ENCODE measurements around the gene APLP2.
"Not testable (repeated sequence)": the region's sequence is repeated elsewhere in the genome, so short reads cannot be mapped to it uniquely, and the experiment has no call there.

APLP2 gene

GRCh38 chr11:130069659-130070108 lies at the start of gene APLP2:
Gene APLP2, plus strand, starts transcription at chr11:130069894. Its CDS starts 84 bp downstream, at chr11:130069978.
- DNase-seq (ENCODE audit: low read depth in 2 of 2), result peak; percentile 92 to 95

GRCh38 chr11:130020323-130020722 lies 49.4 kb upstream of the APLP2 start:
- no peak for DNase-seq (ENCODE audit: low read depth in 2 of 2)

GRCh38 chr11:130021606-130022005 lies 48.1 kb upstream of the APLP2 start:
- DNase-seq (ENCODE audit: low read depth in 2 of 2), result not testable (repeated sequence)

- DNase-seq (ENCODE audit: low read depth in 2 of 2), result no peak
Observed at GRCh38 chr11:130022799-130023198, 46.9 kb upstream of the APLP2 start.

- no peak for DNase-seq (ENCODE audit: low read depth in 2 of 2)
Observed at GRCh38 chr11:130023204-130023603, 46.5 kb upstream of the APLP2 start.

- DNase-seq (ENCODE audit: low read depth in 2 of 2), result no peak
Observed at GRCh38 chr11:130024361-130024760, 45.3 kb upstream of the APLP2 start.

- DNase-seq (ENCODE audit: low read depth in 2 of 2), result no peak
Observed at GRCh38 chr11:130025371-130025770, 44.3 kb upstream of the APLP2 start.

- no peak for DNase-seq (ENCODE audit: low read depth in 2 of 2)
Observed at GRCh38 chr11:130029137-130029536, 40.6 kb upstream of the APLP2 start.

- no peak for DNase-seq (ENCODE audit: low read depth in 2 of 2)
Observed at GRCh38 chr11:130031056-130031455, 38.6 kb upstream of the APLP2 start.

- no peak for DNase-seq (ENCODE audit: low read depth in 2 of 2)
Observed at GRCh38 chr11:130031945-130032344, 37.7 kb upstream of the APLP2 start.

- DNase-seq (ENCODE audit: low read depth in 2 of 2), result no peak
Observed at GRCh38 chr11:130032931-130033330, 36.8 kb upstream of the APLP2 start.

- DNase-seq (ENCODE audit: low read depth in 2 of 2), result no peak
Observed at GRCh38 chr11:130034236-130034635, 35.5 kb upstream of the APLP2 start.

- no peak for DNase-seq (ENCODE audit: low read depth in 2 of 2)
Observed at GRCh38 chr11:130037058-130037457, 32.6 kb upstream of the APLP2 start.

GRCh38 chr11:130037881-130038585 lies 31.7 kb upstream of the APLP2 start:
- no peak for DNase-seq (ENCODE audit: low read depth in 2 of 2)

- DNase-seq (ENCODE audit: low read depth in 2 of 2), result no peak
Observed at GRCh38 chr11:130040281-130040940, 29.3 kb upstream of the APLP2 start.

GRCh38 chr11:130042093-130042591 lies 27.6 kb upstream of the APLP2 start:
- DNase-seq (ENCODE audit: low read depth in 2 of 2), result no peak

GRCh38 chr11:130043575-130043974 lies 26.1 kb upstream of the APLP2 start:
- DNase-seq (ENCODE audit: low read depth in 2 of 2), result no peak

- no peak for DNase-seq (ENCODE audit: low read depth in 2 of 2)
Observed at GRCh38 chr11:130047141-130047540, 22.6 kb upstream of the APLP2 start.

- no peak for DNase-seq (ENCODE audit: low read depth in 2 of 2)
Observed at GRCh38 chr11:130049328-130049771, 20.3 kb upstream of the APLP2 start.

- DNase-seq (ENCODE audit: low read depth in 2 of 2), result no peak
Observed at GRCh38 chr11:130050257-130050656, 19.4 kb upstream of the APLP2 start.

- no peak for DNase-seq (ENCODE audit: low read depth in 2 of 2)
Observed at GRCh38 chr11:130051082-130051481, 18.6 kb upstream of the APLP2 start.

GRCh38 chr11:130052567-130052966 lies 17.1 kb upstream of the APLP2 start:
- no peak for DNase-seq (ENCODE audit: low read depth in 2 of 2)

- DNase-seq (ENCODE audit: low read depth in 2 of 2), result no peak
Observed at GRCh38 chr11:130054966-130055365, 14.7 kb upstream of the APLP2 start.

Measured in stimulated activated CD4-positive, alpha-beta T cell treated with anti-CD3 and anti-CD28 coated beads, Interleukin-1b, Interleukin-23, amount 100 ng/mL, for 4 hours (primary cell).